Panc1 (cell line): ENCODE data around the gene NLRC4. TPM values are rescaled to one million over a fixed set of nuclear protein-coding genes. Genes with fewer than 3 reads are reported as not detected.

Source experiments
- ATAC-seq: fragments of 200-7000 bp; cut with Tn5 transposase; 2 replicates; pipeline ENCODE4 v1.9.1; 2020; ENCODE audit warnings: mild to moderate bottlenecking, moderate library complexity
- BruUV-seq: library from RNA; stranded (reverse); fragments of 400-500 nt; replicated peaks from 2 replicates; lab custom pipeline; 2021; lab: Mats Ljungman, UMichigan
- CTCF ChIA-PET: fragments of 300-600 bp; sonication (Branson Sonifier 250); formaldehyde crosslinking; loops from one replicate; lab custom pipeline; 2022; ENCODE audit warnings: antibody characterized with exemption; lab: Charles Lee
- POLR2A ChIA-PET: fragments of 300-600 bp; sonication (Branson Sonifier 250); formaldehyde crosslinking; loops from one replicate; lab custom pipeline; 2022; ENCODE audit warnings: antibody characterized with exemption; lab: Charles Lee
- DNase-seq: peaks from one replicate; pipeline ENCODE4 v3.0.0-alpha.2; 2010; ENCODE audit warnings: low read depth, low spot score
- H3K27ac ChIP-seq: 2 replicates; pipeline ENCODE4 v1.5.1; 2011; ENCODE audit warnings: mild to moderate bottlenecking, low read length, inconsistent platforms
- H3K27me3 ChIP-seq: fragments of 200-500 bp; sonication (Bioruptor generic); 2 replicates; pipeline ENCODE4 v1.6.0; 2014; ENCODE audit warnings: low read length, inconsistent platforms; ENCODE audit not compliant: control insufficient read depth, insufficient read depth
- H3K36me3 ChIP-seq: fragments of 200-500 bp; sonication (Bioruptor generic); 2 replicates; pipeline ENCODE4 v1.5.1; 2014; ENCODE audit warnings: inconsistent platforms, mild to moderate bottlenecking, low read length, moderate library complexity; ENCODE audit not compliant: control insufficient read depth, insufficient read depth
- H3K4me1 ChIP-seq: 2 replicates; pipeline ENCODE4 v1.5.1; 2011; ENCODE audit warnings: inconsistent platforms, mild to moderate bottlenecking, low read length, moderate library complexity; ENCODE audit not compliant: control insufficient read depth, insufficient read depth
- H3K4me3 ChIP-seq, 2 experiments: 2 replicates each; pipeline ENCODE4 v1.5.1; 2011 to 2012; ENCODE audit warnings: low read depth in 2 of 2, low read length in 2 of 2, mild to moderate bottlenecking in 2 of 2, inconsistent platforms in 1 of 2, moderate library complexity in 1 of 2
- H3K9me3 ChIP-seq: fragments of 200-500 bp; sonication (Bioruptor generic); 2 replicates; pipeline ENCODE4 v1.5.1; 2014; ENCODE audit warnings: low read depth, mild to moderate bottlenecking, inconsistent platforms, low read length, moderate library complexity; ENCODE audit not compliant: control insufficient read depth, insufficient read depth
- POLR2AphosphoS5 ChIP-seq: IDR thresholded peaks from 2 replicates; pipeline ENCODE4 v1.6.1; 2012; ENCODE audit warnings: mild to moderate bottlenecking, low read depth, low read length, moderate library complexity
- SIN3A ChIP-seq: IDR thresholded peaks from 2 replicates; pipeline ENCODE4 v1.6.1; 2012; ENCODE audit warnings: low read depth, mild to moderate bottlenecking, low read length, moderate library complexity, borderline replicate concordance; ENCODE audit not compliant: insufficient read depth
- TCF7L2 ChIP-seq: IDR thresholded peaks from 2 replicates; pipeline ENCODE4 v1.6.1; 2011; ENCODE audit warnings: mild to moderate bottlenecking, low read depth, low read length, inconsistent platforms
- in situ Hi-C: cut with HindIII; loops from 2 replicates; pipeline ENCODE4 v1.10.0; 2016; ENCODE audit warnings: low sequenced_read_pairs, low pct_unique_long_range_greater_than_20kb
- intact Hi-C: fragments of 100-400 bp; cut with micrococcal nuclease; formaldehyde crosslinking; loops from one replicate; pipeline ENCODE4 v1.10.0; 2022; ENCODE audit not compliant: unreplicated experiment
- total RNA-seq: library from RNA; stranded (reverse); gene quantifications from one replicate; pipeline ENCODE4 v1.2.1, GENCODE V29; 2021; ENCODE audit not compliant: unreplicated experiment
- TF ChIP-seq, protein P1 (sequence below), 2 experiments: IDR thresholded peaks; 2 replicates each; pipeline ENCODE4 v1.6.1; 2011 to 2012; ENCODE audit warnings: low read depth in 2 of 2, control low read depth in 1 of 2, low read length in 1 of 2, mild to moderate bottlenecking in 1 of 2, moderate library complexity in 1 of 2; ENCODE audit not compliant: insufficient read depth in 1 of 2
- TF ChIP-seq, protein P2 (sequence below): fragments of 450-650 bp; IDR thresholded peaks from 2 replicates; pipeline ENCODE4 v1.5.1; 2017; ENCODE audit warnings: mild to moderate bottlenecking

Gene NLRC4
- total RNA-seq, 1 experiment from 2014 or later, result not detected

DNA sequence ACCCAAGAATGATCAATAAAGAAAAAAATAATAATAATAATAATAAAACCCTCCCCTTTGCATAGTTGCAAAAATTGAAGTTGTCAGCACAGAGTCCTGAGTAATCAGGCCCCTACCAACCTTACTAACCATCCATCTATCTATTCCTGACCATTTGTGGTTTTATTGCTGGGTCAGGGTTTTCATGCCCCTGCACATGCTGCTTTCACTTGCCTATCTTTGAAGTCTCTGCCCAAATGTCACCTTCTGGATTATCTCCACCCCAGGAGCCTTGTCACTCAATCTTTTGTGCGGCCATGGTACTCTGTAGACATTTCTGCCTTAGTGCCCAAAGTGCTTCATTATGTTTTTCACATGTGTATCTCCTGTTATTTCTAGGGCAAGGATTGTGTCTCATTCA lies 63.9 kb downstream of the NLRC4 start:
- POLR2A ChIA-PET, result no interaction called here
- CTCF ChIA-PET, result no interaction called here
- intact Hi-C loops, result no loop called here

DNA sequence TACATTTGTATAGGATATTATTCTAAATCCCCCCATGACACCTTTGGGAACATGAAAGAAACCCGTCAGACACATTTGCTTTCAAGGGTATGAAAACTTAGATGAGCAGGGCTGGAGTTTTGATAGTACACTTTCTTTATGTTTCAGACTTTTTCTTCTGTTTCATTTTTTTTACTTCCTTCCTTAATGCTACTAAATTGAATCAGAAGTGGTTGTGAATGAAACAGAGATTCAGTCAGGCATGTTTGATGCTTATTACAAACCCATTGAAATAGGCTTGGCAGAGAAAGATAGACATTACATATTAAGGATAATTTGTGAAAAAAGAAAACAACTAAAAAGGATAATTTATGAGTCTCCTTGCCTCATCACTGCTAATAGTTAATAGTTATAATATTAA lies 72.3 kb downstream of the NLRC4 start:
- in situ Hi-C loops, result no loop called here
- H3K4me1 ChIP-seq, result no peaks in the 10 kb centered on the region
- DNase-seq (no peak), ATAC-seq (no peak)
- no peak overlapping the region for H3K4me3 ChIP-seq
- intact Hi-C loops, result no loop called here
- ChIA-PET POLR2A (no interaction called here), CTCF (no interaction called here)
- TF ChIP-seq SIN3A, result no peak
- no peak for TF ChIP-seq TCF7L2
- no peak for TF ChIP-seq POLR2AphosphoS5
- TF ChIP-seq, protein P1, sequence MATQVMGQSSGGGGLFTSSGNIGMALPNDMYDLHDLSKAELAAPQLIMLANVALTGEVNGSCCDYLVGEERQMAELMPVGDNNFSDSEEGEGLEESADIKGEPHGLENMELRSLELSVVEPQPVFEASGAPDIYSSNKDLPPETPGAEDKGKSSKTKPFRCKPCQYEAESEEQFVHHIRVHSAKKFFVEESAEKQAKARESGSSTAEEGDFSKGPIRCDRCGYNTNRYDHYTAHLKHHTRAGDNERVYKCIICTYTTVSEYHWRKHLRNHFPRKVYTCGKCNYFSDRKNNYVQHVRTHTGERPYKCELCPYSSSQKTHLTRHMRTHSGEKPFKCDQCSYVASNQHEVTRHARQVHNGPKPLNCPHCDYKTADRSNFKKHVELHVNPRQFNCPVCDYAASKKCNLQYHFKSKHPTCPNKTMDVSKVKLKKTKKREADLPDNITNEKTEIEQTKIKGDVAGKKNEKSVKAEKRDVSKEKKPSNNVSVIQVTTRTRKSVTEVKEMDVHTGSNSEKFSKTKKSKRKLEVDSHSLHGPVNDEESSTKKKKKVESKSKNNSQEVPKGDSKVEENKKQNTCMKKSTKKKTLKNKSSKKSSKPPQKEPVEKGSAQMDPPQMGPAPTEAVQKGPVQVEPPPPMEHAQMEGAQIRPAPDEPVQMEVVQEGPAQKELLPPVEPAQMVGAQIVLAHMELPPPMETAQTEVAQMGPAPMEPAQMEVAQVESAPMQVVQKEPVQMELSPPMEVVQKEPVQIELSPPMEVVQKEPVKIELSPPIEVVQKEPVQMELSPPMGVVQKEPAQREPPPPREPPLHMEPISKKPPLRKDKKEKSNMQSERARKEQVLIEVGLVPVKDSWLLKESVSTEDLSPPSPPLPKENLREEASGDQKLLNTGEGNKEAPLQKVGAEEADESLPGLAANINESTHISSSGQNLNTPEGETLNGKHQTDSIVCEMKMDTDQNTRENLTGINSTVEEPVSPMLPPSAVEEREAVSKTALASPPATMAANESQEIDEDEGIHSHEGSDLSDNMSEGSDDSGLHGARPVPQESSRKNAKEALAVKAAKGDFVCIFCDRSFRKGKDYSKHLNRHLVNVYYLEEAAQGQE (IDR thresholded peaks at IDR 0.05; ENCODE audit: insufficient read depth in 1 of 2, low read depth in 2 of 2, low read length in 1 of 2), result no peak
- TF ChIP-seq, protein P2, sequence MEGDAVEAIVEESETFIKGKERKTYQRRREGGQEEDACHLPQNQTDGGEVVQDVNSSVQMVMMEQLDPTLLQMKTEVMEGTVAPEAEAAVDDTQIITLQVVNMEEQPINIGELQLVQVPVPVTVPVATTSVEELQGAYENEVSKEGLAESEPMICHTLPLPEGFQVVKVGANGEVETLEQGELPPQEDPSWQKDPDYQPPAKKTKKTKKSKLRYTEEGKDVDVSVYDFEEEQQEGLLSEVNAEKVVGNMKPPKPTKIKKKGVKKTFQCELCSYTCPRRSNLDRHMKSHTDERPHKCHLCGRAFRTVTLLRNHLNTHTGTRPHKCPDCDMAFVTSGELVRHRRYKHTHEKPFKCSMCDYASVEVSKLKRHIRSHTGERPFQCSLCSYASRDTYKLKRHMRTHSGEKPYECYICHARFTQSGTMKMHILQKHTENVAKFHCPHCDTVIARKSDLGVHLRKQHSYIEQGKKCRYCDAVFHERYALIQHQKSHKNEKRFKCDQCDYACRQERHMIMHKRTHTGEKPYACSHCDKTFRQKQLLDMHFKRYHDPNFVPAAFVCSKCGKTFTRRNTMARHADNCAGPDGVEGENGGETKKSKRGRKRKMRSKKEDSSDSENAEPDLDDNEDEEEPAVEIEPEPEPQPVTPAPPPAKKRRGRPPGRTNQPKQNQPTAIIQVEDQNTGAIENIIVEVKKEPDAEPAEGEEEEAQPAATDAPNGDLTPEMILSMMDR, result no peak
- no peak overlapping the region for H3K27ac ChIP-seq
- peaks cover 8% of the 10 kb centered on the region; the same call in 1 of the 2 replicates for H3K36me3 ChIP-seq
- H3K9me3 ChIP-seq, result no peaks in the 10 kb centered on the region
- BruUV-seq, result no TSS peak
- H3K27me3 ChIP-seq, result no peaks in the 10 kb centered on the region

More for the DNA sequence above, 63.9 kb downstream of the NLRC4 start:
- no peaks in the 10 kb centered on the region for H3K27me3 ChIP-seq
- no peaks in the 10 kb centered on the region for H3K9me3 ChIP-seq
- TF ChIP-seq TCF7L2 (no peak), POLR2AphosphoS5 (no peak), SIN3A (no peak)
- TF ChIP-seq, protein P1 (IDR thresholded peaks at IDR 0.05; ENCODE audit: insufficient read depth in 1 of 2, low read depth in 2 of 2, low read length in 1 of 2), result no peak
- TF ChIP-seq, protein P2, result no peak
- ATAC-seq, result no peak
- no peak overlapping the region for H3K27ac ChIP-seq
- in situ Hi-C loops, result no loop called here
- no TSS peak for BruUV-seq
- H3K36me3 ChIP-seq, result 0 out of 2 replicates have a peak, but pooled peaks cover 2% of the 10 kb centered on the region
- DNase-seq, result no peak
- H3K4me3 ChIP-seq, result no peak overlapping the region
- H3K4me1 ChIP-seq, result no peaks in the 10 kb centered on the region
